H1 (cell line): ENCODE results near the gene PRDX5. TPM values are rescaled to one million over a fixed set of nuclear protein-coding genes. Genes with fewer than 3 reads are reported as not detected.

Experiments
- ASH2L ChIP-seq: fragments of 200-600, 300-600 bp; sonication (generic); IDR thresholded peaks from one replicate; pipeline ENCODE4 v1.7.1; 2017; ENCODE audit warnings: low read length
- CEBPB ChIP-seq: IDR thresholded peaks from 2 replicates; pipeline ENCODE4 v1.6.1; 2012; ENCODE audit warnings: low read depth, low read length
- FOSL1 ChIP-seq: IDR thresholded peaks from 2 replicates; pipeline ENCODE4 v1.6.1; 2011; ENCODE audit warnings: mild to moderate bottlenecking, low read depth, low read length, moderate library complexity; ENCODE audit not compliant: insufficient read depth
- HDAC2 ChIP-seq, 2 experiments: fragments of 300-600 bp in 1 of 2; sonication (generic) in 1 of 2; IDR thresholded peaks; 2 replicates each; pipeline ENCODE4 v1.6.1; 2011 to 2012; ENCODE audit warnings: low read depth in 2 of 2, low read length in 2 of 2, mild to moderate bottlenecking in 2 of 2, moderate library complexity in 2 of 2, borderline replicate concordance in 1 of 2, inconsistent platforms in 1 of 2
- NRF1 ChIP-seq: IDR thresholded peaks from 2 replicates; pipeline ENCODE4 v1.6.1; 2011; ENCODE audit warnings: mild to moderate bottlenecking, low read depth, low read length, improper control_type of control experiment
- POLR2AphosphoS5 ChIP-seq: IDR thresholded peaks from 2 replicates; pipeline ENCODE4 v1.6.1; 2011; ENCODE audit warnings: low read depth, low read length
- SAP30 ChIP-seq: fragments of 300-600 bp; sonication (generic); IDR thresholded peaks from 2 replicates; pipeline ENCODE4 v1.7.1; 2012; ENCODE audit warnings: low read length, moderate library complexity, mild to moderate bottlenecking, inconsistent platforms; ENCODE audit not compliant: insufficient read depth, insufficient replicate concordance
- SP1 ChIP-seq: IDR thresholded peaks from 2 replicates; pipeline ENCODE4 v1.6.1; 2011; ENCODE audit warnings: low read depth, low read length
- TAF1 ChIP-seq: IDR thresholded peaks from 2 replicates; pipeline ENCODE4 v1.6.1; 2011; ENCODE audit warnings: mild to moderate bottlenecking, low read depth, low read length
- TAF7 ChIP-seq: optimal IDR thresholded peaks from 2 replicates; pipeline ENCODE3; 2011; ENCODE audit warnings: low read depth, mild to moderate bottlenecking, inconsistent platforms, low read length, moderate library complexity, borderline replicate concordance
- polyA plus RNA-seq, 7 experiments: library from polyadenylated mRNA; depleted of rRNA in 3 of 7; stranded (reverse) in 5 of 7; unstranded in 2 of 7; fragments of >200 nt in 5 of 7; fragments of 200-250 nt in 2 of 7; gene quantifications; 1 replicate in 5 of 7; 2 replicates in 1 of 7; 4 replicates in 1 of 7; pipeline versions ENCODE4 v1.2.1 to v1.2.3, GENCODE V29; 2011 to 2013; ENCODE audit warnings: missing spikeins in 2 of 7, mixed read lengths in 2 of 7
- total RNA-seq: library from RNA; stranded (reverse); fragmentation: NEBNext Ultra II Directional; extraction: Animal tissue kit (Norgen Biotek cat#: 25700); gene quantifications from 2 replicates; pipeline ENCODE4 v1.2.1, GENCODE V29; 2021
- TF ChIP-seq, protein P1 (sequence below): IDR thresholded peaks from 2 replicates; pipeline ENCODE4 v1.6.1; 2012; ENCODE audit warnings: inconsistent platforms
- TF ChIP-seq, protein P2 (sequence below), 3 experiments: IDR thresholded peaks; 1 replicate in 2 of 3; 2 replicates in 1 of 3; pipeline versions ENCODE4 v1.5.1 to v1.6.1; 2011; ENCODE audit warnings: low read length in 3 of 3, mild to moderate bottlenecking in 3 of 3, inconsistent platforms in 2 of 3, low read depth in 1 of 3, moderate library complexity in 1 of 3; ENCODE audit not compliant: insufficient read depth in 1 of 3; ENCODE audit errors: control extremely low read depth in 1 of 3

The PRDX5 gene
- total and polyA plus RNA-seq, 2 of the 8 experiments (the other 6 are each of a cell fraction or from before 2014, with no cell fraction given), result 201 to 582 TPM

- TF ChIP-seq SP1 (0 out of 2 replicates have a peak, but pooled peaks have one; percentile 6), TAF1 (no peak), SAP30 (no peak), NRF1 (peak; percentile 86), FOSL1 (no peak), HDAC2 (IDR thresholded peaks at IDR 0.05; ENCODE audit: borderline replicate concordance in 1 of 2, low read depth in 2 of 2, low read length in 2 of 2) (peak in 1 of 2 experiments; percentile 26; a peak in 1 of 4 replicates), TAF7 (peak; percentile 61), POLR2AphosphoS5 (no peak), CEBPB (peak; percentile 51; the same call in 1 of the 2 replicates), ASH2L (peak; percentile 47)
- TF ChIP-seq, protein P1, sequence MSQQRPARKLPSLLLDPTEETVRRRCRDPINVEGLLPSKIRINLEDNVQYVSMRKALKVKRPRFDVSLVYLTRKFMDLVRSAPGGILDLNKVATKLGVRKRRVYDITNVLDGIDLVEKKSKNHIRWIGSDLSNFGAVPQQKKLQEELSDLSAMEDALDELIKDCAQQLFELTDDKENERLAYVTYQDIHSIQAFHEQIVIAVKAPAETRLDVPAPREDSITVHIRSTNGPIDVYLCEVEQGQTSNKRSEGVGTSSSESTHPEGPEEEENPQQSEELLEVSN, result 0 out of 2 replicates have a peak, but pooled peaks have one; percentile 3
- TF ChIP-seq, protein P2, sequence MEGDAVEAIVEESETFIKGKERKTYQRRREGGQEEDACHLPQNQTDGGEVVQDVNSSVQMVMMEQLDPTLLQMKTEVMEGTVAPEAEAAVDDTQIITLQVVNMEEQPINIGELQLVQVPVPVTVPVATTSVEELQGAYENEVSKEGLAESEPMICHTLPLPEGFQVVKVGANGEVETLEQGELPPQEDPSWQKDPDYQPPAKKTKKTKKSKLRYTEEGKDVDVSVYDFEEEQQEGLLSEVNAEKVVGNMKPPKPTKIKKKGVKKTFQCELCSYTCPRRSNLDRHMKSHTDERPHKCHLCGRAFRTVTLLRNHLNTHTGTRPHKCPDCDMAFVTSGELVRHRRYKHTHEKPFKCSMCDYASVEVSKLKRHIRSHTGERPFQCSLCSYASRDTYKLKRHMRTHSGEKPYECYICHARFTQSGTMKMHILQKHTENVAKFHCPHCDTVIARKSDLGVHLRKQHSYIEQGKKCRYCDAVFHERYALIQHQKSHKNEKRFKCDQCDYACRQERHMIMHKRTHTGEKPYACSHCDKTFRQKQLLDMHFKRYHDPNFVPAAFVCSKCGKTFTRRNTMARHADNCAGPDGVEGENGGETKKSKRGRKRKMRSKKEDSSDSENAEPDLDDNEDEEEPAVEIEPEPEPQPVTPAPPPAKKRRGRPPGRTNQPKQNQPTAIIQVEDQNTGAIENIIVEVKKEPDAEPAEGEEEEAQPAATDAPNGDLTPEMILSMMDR (IDR thresholded peaks at IDR 0.05; ENCODE audit: control extremely low read depth in 1 of 3, insufficient read depth in 1 of 3, low read depth in 1 of 3, low read length in 3 of 3), result peak in 1 of 3 experiments; percentile 51; a peak in 2 of 4 replicates
Measured at GRCh38 chr11:64317961-64318765, at the start of gene PRDX5 (continued).
